Mucosa of descending colon (tissue), 3 donors: ENCODE results near the gene SASH3. TPM values are rescaled to one million over a fixed set of nuclear protein-coding genes. Genes with fewer than 3 reads are reported as not detected.

ENCODE experiments used
- ATAC-seq: fragments of 200-7000 bp; cut with Tn5 transposase; one replicate; pipeline ENCODE4 v1.9.1; 2020; ENCODE audit warnings: mild to moderate bottlenecking, moderate library complexity
- DNase-seq, 3 donors: peaks; one replicate each; pipeline ENCODE4 v3.0.0-alpha.2; 2020
- H3K36me3 ChIP-seq: fragments of 200-600 bp; one replicate; pipeline ENCODE4 v1.8.0; 2021; ENCODE audit warnings: low read depth, mild to moderate bottlenecking
- H3K4me1 ChIP-seq: fragments of 200-600 bp; one replicate; pipeline ENCODE4 v1.8.0; 2021; ENCODE audit warnings: low read depth, mild to moderate bottlenecking
- H3K4me3 ChIP-seq: fragments of 200-600 bp; one replicate; pipeline ENCODE4 v1.8.0; 2021; ENCODE audit warnings: mild to moderate bottlenecking
- H3K9me3 ChIP-seq: fragments of 200-600 bp; one replicate; pipeline ENCODE4 v1.8.0; 2021; ENCODE audit warnings: mild to moderate bottlenecking
- intact Hi-C, 2 donors: fragments of 100-400 bp; cut with DNase I in 1 of 2; cut with micrococcal nuclease in 1 of 2; formaldehyde crosslinking; loops; one replicate each; pipeline versions ENCODE4 v1.11.0 to v1.11.1; 2022; cut with DNase I, micrococcal nuclease
- long read RNA-seq, 2 donors: library from polyadenylated mRNA; unstranded; transcript quantifications; one replicate each; pipeline ENCODE4 v2.0.0, GENCODE V29; 2019 to 2021
- total RNA-seq, 3 donors: library from RNA; stranded (reverse); fragmentation: NEBNext Ultra II Directional in 2 of 3; extraction: Animal tissue kit (Norgen Biotek cat#: 25700) in 2 of 3; gene quantifications; one replicate each; pipeline versions ENCODE4 v1.2.1 to v1.2.4, GENCODE V29; 2021 to 2023
- TF ChIP-seq, protein P1 (sequence below): fragments of 200-600 bp; IDR thresholded peaks from one replicate; pipeline ENCODE4 v1.8.0; 2022; ENCODE audit warnings: antibody characterized with exemption, mild to moderate bottlenecking
- donor health status: DM: no; HTN: no; CAD: no; lungs with moderate emphysema.
- donor health status: DM: no; HTN: no; CAD: no.
- donor health status: DM: no; HTN: yes; CAD: no.

The SASH3 gene
- 10 to 100 TPM in 1 of 3 donors, 1 to 10 TPM in 2; 6.1 to 10.1 (median 7.2) TPM for total RNA-seq
- long read RNA-seq, donor 1, partial matches to known transcripts: 0 of 7 reads
- long read RNA-seq, donor 1, other reads (novel, unspliced or antisense): 3 of 7 reads
- long read RNA-seq, donor 2, partial matches to known transcripts: 0 of 4 reads
- long read RNA-seq, donor 2, other reads (novel, unspliced or antisense): 0 of 4 reads

DNA sequence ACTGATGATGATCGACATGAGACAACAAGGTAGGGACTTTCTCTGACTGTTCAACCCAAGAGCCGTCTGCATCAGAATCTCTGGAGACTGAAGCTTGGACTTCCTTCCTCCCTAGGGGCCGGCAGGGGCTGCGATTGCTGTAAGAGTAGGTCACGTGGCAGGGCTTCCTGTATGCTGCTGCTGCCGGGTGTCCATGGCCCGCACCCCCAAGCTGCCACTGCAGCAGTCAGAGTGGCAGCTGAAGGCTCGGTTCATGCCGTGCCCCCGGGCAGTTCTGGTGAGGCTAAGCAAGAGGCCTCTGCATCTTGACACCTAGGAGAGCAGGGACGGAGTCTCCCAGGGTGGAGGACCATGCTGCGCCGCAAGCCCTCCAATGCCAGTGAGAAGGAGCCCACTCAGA is at the start of gene SASH3:
SASH3 (plus strand) TSS at position 203 of the 400 bp plus-strand sequence; CDS start at position 352, 149 bp downstream.
- peak; percentile 55 to 86 (median 55) for DNase-seq
- no peaks in the 10 kb centered on the region for H3K9me3 ChIP-seq
- intact Hi-C loops: no loop called here
- H3K36me3 ChIP-seq: no peaks in the 10 kb centered on the region
- no peak within 1 kb of the TSS for H3K4me3 ChIP-seq
- TF ChIP-seq, protein P1, sequence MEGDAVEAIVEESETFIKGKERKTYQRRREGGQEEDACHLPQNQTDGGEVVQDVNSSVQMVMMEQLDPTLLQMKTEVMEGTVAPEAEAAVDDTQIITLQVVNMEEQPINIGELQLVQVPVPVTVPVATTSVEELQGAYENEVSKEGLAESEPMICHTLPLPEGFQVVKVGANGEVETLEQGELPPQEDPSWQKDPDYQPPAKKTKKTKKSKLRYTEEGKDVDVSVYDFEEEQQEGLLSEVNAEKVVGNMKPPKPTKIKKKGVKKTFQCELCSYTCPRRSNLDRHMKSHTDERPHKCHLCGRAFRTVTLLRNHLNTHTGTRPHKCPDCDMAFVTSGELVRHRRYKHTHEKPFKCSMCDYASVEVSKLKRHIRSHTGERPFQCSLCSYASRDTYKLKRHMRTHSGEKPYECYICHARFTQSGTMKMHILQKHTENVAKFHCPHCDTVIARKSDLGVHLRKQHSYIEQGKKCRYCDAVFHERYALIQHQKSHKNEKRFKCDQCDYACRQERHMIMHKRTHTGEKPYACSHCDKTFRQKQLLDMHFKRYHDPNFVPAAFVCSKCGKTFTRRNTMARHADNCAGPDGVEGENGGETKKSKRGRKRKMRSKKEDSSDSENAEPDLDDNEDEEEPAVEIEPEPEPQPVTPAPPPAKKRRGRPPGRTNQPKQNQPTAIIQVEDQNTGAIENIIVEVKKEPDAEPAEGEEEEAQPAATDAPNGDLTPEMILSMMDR: no peak
- ATAC-seq: peak; percentile 50
- H3K4me1 ChIP-seq: no peaks in the 10 kb centered on the region

DNA sequence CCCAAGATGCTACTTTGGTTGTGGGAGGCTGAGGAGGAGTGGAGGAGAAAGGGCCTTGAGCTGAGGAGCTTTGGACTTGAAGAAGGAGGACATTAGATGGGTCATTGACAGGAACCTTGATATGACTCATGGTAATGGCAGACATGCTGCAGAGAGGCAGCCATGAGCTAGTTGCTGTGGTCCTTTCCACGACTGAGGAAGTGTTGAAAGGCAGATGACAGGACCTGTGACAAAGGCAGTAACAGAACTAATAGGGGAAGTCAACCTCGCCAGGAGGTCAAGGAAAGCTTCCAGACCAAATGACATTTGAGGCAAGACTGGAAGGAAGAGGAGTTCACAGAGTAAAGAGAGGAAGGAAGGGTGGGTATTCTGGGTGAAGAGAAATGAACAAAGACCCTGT is 48.5 kb upstream of the SASH3 start:
- intact Hi-C loops: no loop called here
- no peak for ATAC-seq
- TF ChIP-seq, protein P1: no peak

DNA sequence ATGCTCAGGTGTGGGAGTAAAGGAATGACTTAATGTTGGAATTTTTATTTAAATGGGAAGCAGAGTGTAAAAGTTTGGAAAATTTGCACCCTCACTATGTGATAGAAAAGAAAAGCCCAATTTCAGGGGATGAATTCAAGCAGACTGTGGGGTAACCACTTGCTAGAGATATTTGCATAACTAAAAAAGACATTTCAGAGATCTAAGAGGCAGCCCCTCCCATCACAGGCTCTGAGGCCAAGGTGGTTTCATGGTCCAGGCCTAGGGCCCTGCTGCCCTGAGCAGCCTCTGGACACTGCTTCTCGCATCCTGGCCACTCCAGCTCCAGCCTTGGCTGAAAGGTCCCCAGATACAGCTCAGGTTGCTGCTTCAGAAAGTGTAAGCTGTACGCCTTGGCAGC is 46.9 kb upstream of the SASH3 start:
- no peaks in the 10 kb centered on the region for H3K4me1 ChIP-seq
- intact Hi-C loops: no loop called here
- H3K36me3 ChIP-seq: no peaks in the 10 kb centered on the region
- TF ChIP-seq, protein P1: no peak
- H3K4me3 ChIP-seq: no peak overlapping the region
- DNase-seq (no peak), ATAC-seq (no peak)
- no peaks in the 10 kb centered on the region for H3K9me3 ChIP-seq

More for the DNA sequence above, 48.5 kb upstream of the SASH3 start:
- H3K36me3 ChIP-seq: no peaks in the 10 kb centered on the region
- H3K9me3 ChIP-seq: no peaks in the 10 kb centered on the region
- no peak for DNase-seq
- H3K4me3 ChIP-seq: no peak overlapping the region
- no peaks in the 10 kb centered on the region for H3K4me1 ChIP-seq

DNA sequence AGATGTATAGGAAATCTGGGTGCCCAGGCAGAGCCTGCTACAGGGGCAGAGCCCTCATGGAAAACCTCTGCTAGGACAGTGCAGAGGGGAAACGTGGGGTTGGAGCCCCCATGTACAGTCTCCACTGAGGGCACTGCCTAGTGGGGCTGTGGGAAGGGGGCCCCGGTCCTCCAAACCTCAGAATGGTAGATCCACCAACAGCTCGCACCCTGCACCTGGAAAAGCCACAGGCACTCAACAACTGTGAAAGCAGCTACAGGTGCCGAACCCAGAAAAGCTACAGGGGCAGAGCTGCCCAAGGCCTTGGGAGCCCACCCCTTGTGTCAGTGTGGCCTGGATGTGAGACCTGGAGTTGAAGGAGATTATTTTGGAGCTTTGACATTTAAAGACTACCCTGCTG is 46.4 kb upstream of the SASH3 start:
- no peaks in the 10 kb centered on the region for H3K36me3 ChIP-seq
- no peaks in the 10 kb centered on the region for H3K4me1 ChIP-seq
- ATAC-seq (no peak), DNase-seq (no peak)
- no peaks in the 10 kb centered on the region for H3K9me3 ChIP-seq
- H3K4me3 ChIP-seq: no peak overlapping the region
- intact Hi-C loops: no loop called here
- TF ChIP-seq, protein P1: no peak

DNA sequence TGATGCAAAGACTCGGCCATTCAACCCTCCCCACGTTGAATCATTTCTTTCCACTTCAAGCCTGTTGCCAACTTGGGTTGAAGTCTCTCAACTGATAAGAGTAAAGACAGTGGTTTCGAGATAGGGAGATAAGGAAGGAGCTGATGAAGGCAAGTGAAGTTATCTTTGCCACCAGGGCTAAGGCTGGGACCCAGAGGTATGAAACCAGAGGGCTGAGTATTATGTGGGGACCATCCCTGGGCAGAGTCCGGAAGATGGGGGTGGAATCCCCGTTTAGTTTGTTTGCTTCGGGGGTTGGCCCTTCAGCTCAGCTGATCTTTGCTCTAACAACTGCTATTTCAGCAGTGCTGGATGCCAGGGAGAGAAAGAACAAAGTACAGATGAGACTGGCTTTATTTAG is 43.3 kb upstream of the SASH3 start:
- Histone ChIP-seq H3K4me3 (no peak overlapping the region), H3K9me3 (no peaks in the 10 kb centered on the region), H3K4me1 (no peaks in the 10 kb centered on the region), H3K36me3 (no peaks in the 10 kb centered on the region)
- TF ChIP-seq, protein P1: no peak
- intact Hi-C loops: no loop called here
- ATAC-seq (peak; percentile 22), DNase-seq (peak in 1 of 3 donors; percentile 42)

DNA sequence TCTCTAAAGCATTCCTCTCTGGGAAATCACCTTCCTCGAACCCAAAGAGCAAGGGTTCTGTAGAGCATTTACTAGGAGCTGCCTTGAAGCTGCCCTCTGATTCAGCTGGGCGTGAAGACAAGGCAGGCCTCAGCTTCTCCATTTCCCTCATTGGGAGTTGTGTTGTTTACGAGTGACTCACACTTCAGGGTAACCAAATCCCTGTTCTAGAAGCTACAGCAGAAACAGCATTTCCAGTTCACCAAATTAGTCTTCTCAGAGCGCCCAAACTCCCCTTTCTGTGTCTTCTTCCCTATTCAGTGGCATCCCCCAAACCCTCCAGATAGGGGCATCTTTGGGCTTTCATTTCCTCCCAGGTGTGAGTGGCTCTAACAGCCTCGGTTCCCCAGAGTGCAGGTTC is 41.8 kb upstream of the SASH3 start:
- peak; percentile 50 for ATAC-seq
- TF ChIP-seq, protein P1: no peak
- no peaks in the 10 kb centered on the region for H3K9me3 ChIP-seq
- intact Hi-C loops: no loop called here
- no peak for DNase-seq
- no peaks in the 10 kb centered on the region for H3K4me1 ChIP-seq
- no peaks in the 10 kb centered on the region for H3K36me3 ChIP-seq
- no peak overlapping the region for H3K4me3 ChIP-seq
